DOHH2 (cell line): Measurements from ENCODE around the gene OR2G3.

Source experiments
- H3F3A ChIP-seq: fragments of 200-600 bp; sonication (generic), shearing (Covaris generic); 2 replicates; pipeline ENCODE4 v1.6.0; 2016; ENCODE audit warnings: antibody characterized with exemption, mild to moderate bottlenecking; ENCODE audit not compliant: control insufficient read depth, insufficient read depth
- H3K27ac ChIP-seq: fragments of 200-600 bp; sonication (generic); 2 replicates; pipeline ENCODE4 v1.5.1; 2014; ENCODE audit warnings: low read depth, mild to moderate bottlenecking, low read length, moderate library complexity
- H3K27me3 ChIP-seq: fragments of 200-600 bp; sonication (generic); 2 replicates; pipeline ENCODE4 v1.6.1; 2014; ENCODE audit warnings: mild to moderate bottlenecking, low read length, mixed read lengths; ENCODE audit not compliant: control insufficient read depth
- H3K36me3 ChIP-seq: fragments of 200-600 bp; sonication (generic); 2 replicates; pipeline ENCODE4 v1.6.1; 2014; ENCODE audit warnings: mild to moderate bottlenecking, low read length, moderate library complexity, mixed read lengths; ENCODE audit not compliant: control insufficient read depth
- H3K4me1 ChIP-seq: fragments of 200-600 bp; sonication (generic); 2 replicates; pipeline ENCODE4 v1.6.1; 2014; ENCODE audit warnings: mild to moderate bottlenecking, low read length, mixed read lengths; ENCODE audit not compliant: control insufficient read depth
- H3K4me2 ChIP-seq: fragments of 200-600 bp; sonication (generic); 2 replicates; pipeline ENCODE4 v1.6.0; 2014; ENCODE audit warnings: mild to moderate bottlenecking, low read length, moderate library complexity
- H3K4me3 ChIP-seq: fragments of 200-600 bp; sonication (generic); 2 replicates; pipeline ENCODE4 v1.5.1; 2014; ENCODE audit warnings: mild to moderate bottlenecking, low read length, mixed read lengths
- H3K79me2 ChIP-seq: fragments of 200-600 bp; sonication (generic); 2 replicates; pipeline ENCODE4 v1.6.1; 2014; ENCODE audit warnings: mild to moderate bottlenecking, low read length, mixed read lengths; ENCODE audit not compliant: control insufficient read depth
- H3K9me2 ChIP-seq: fragments of 200-600 bp; sonication (generic); replicated peaks from 2 replicates; pipeline ENCODE4 v1.6.1; 2014; ENCODE audit warnings: mild to moderate bottlenecking, low read length, mixed read lengths; ENCODE audit not compliant: control insufficient read depth
- H3K9me3 ChIP-seq: fragments of 200-600 bp; sonication (generic); 2 replicates; pipeline ENCODE4 v1.6.1; 2014; ENCODE audit warnings: antibody characterized with exemption, low read length, mixed read lengths; ENCODE audit not compliant: control insufficient read depth, insufficient read depth
- H4K20me1 ChIP-seq: fragments of 200-600 bp; sonication (generic); 2 replicates; pipeline ENCODE4 v1.6.0; 2014; ENCODE audit warnings: low read depth, mild to moderate bottlenecking, antibody characterized with exemption, low read length, moderate library complexity; ENCODE audit not compliant: control insufficient read depth, insufficient read depth
- CTCF ChIP-seq: fragments of 200-600 bp; sonication (generic); IDR thresholded peaks from one replicate; pipeline ENCODE4 v1.5.1; 2014; ENCODE audit warnings: antibody characterized with exemption, mild to moderate bottlenecking, low read depth, low read length; ENCODE audit not compliant: poor library complexity, severe bottlenecking
- EZH2phosphoT487 ChIP-seq: fragments of 200-600 bp; sonication (generic); IDR thresholded peaks from 2 replicates; pipeline ENCODE4 v1.6.1; 2017; ENCODE audit warnings: borderline replicate concordance, mild to moderate bottlenecking, antibody characterized with exemption, low read length, moderate library complexity, mixed read lengths

The OR2G3 gene

GRCh38 chr1:247639381-247639981, 34.1 kb downstream of the OR2G3 start:
- H3K27me3 ChIP-seq, result no peaks in the 10 kb centered on the region
- TF ChIP-seq CTCF (no peak), EZH2phosphoT487 (no peak)

GRCh38 chr1:247642742-247643141, 37.4 kb downstream of the OR2G3 start:
- H3K9me2 ChIP-seq, result no peaks in the 10 kb centered on the region
- TF ChIP-seq EZH2phosphoT487 (no peak), CTCF (no peak)
- H3K27ac ChIP-seq, result no peak overlapping the region
- no peaks in the 10 kb centered on the region for H3K27me3 ChIP-seq
- H3K36me3 ChIP-seq, result no peaks in the 10 kb centered on the region
- no peak overlapping the region for H3K4me3 ChIP-seq
- no peaks in the 10 kb centered on the region for H3K4me1 ChIP-seq
- H3F3A ChIP-seq, result no peaks in the 10 kb centered on the region
- H3K79me2 ChIP-seq, result no peaks in the 10 kb centered on the region
- H3K4me2 ChIP-seq, result no peak overlapping the region
- H3K9me3 ChIP-seq, result no peaks in the 10 kb centered on the region
- no peaks in the 10 kb centered on the region for H4K20me1 ChIP-seq

More at GRCh38 chr1:247639381-247639981, 34.1 kb downstream of the OR2G3 start:
- Histone ChIP-seq H3K9me2 (no peaks in the 10 kb centered on the region), H3K4me1 (no peaks in the 10 kb centered on the region), H3K27ac (no peak overlapping the region), H3K36me3 (no peaks in the 10 kb centered on the region), H3K9me3 (no peaks in the 10 kb centered on the region), H4K20me1 (no peaks in the 10 kb centered on the region), H3K4me3 (no peak overlapping the region), H3K79me2 (no peaks in the 10 kb centered on the region), H3K4me2 (no peak overlapping the region), H3F3A (no peaks in the 10 kb centered on the region)

- H3F3A ChIP-seq, result no peaks in the 10 kb centered on the region
- no peak overlapping the region for H3K4me3 ChIP-seq
- no peaks in the 10 kb centered on the region for H3K79me2 ChIP-seq
- no peaks in the 10 kb centered on the region for H3K27me3 ChIP-seq
- no peaks in the 10 kb centered on the region for H3K9me2 ChIP-seq
- no peaks in the 10 kb centered on the region for H4K20me1 ChIP-seq
- no peaks in the 10 kb centered on the region for H3K36me3 ChIP-seq
- H3K4me2 ChIP-seq, result no peak overlapping the region
- no peak overlapping the region for H3K27ac ChIP-seq
- TF ChIP-seq EZH2phosphoT487, result no peak
- TF ChIP-seq CTCF, result no peak
- no peaks in the 10 kb centered on the region for H3K4me1 ChIP-seq
- H3K9me3 ChIP-seq, result no peaks in the 10 kb centered on the region
Measured at GRCh38 chr1:247646867-247647266, 41.5 kb downstream of the OR2G3 start.
